ENCODE data around the gene SYNGR2. TPM values are rescaled to one million over a fixed set of nuclear protein-coding genes. Genes with fewer than 3 reads are reported as not detected.

The SYNGR2 gene
- 10 to 100 TPM; 37.8 to 69.5 (median 64.2) TPM for total RNA-seq

- Histone ChIP-seq H3K4me1 (peaks cover 0 to 4% of the 10 kb centered on the region in 2 donors), H3K4me3 (peak within 1 kb of the TSS; percentile 67 to 83 (median 82)), H3K27ac (peak within 1 kb of the TSS; percentile 90 to 92), H3K27me3 (no peaks in the 10 kb centered on the region), H3K9me3 (no peaks in the 10 kb centered on the region), H3K36me3 (no peaks in the 10 kb centered on the region)
- intact Hi-C loops (cut with DNase I; ENCODE audit: low total_unique reads): no loop called here
- DNase-seq (ENCODE audit: low spot score in 2 of 2): peak; percentile 77 to 84
- no peak for TF ChIP-seq POLR2A (IDR thresholded peaks at IDR 0.05)
- TF ChIP-seq POLR2AphosphoS5 (IDR thresholded peaks at IDR 0.05): peak in 2 of 3 donors; percentile 54 to 86
Measured at GRCh38 chr17:78168242-78168902, at the start of gene SYNGR2. Gene SYNGR2 (plus strand): TSS chr17:78168581. CDS start chr17:78168617, 36 bp downstream.

GRCh38 chr17:78118801-78119241, 49.6 kb upstream of the SYNGR2 start:
- Histone ChIP-seq H3K27me3 (no peaks in the 10 kb centered on the region), H3K36me3 (no peaks in the 10 kb centered on the region), H3K4me1 (no peaks in the 10 kb centered on the region), H3K9me3 (no peaks in the 10 kb centered on the region), H3K4me3 (no peak overlapping the region), H3K27ac (no peak overlapping the region)
- TF ChIP-seq POLR2A (IDR thresholded peaks at IDR 0.05) (no peak), CTCF (IDR thresholded peaks at IDR 0.05) (no peak), POLR2AphosphoS5 (IDR thresholded peaks at IDR 0.05) (no peak)
- no peak for DNase-seq (ENCODE audit: low spot score in 2 of 2)
- intact Hi-C loops (cut with DNase I; ENCODE audit: low total_unique reads): loop anchor here (10.0 kb wide), 1 partner anchor 56 kb away; no protein-coding TSS in a partner anchor

GRCh38 chr17:78120537-78120936, 47.8 kb upstream of the SYNGR2 start:
- no peaks in the 10 kb centered on the region for H3K9me3 ChIP-seq
- no peak overlapping the region for H3K27ac ChIP-seq
- DNase-seq (ENCODE audit: low spot score in 2 of 2): no peak
- no peak for TF ChIP-seq CTCF (IDR thresholded peaks at IDR 0.05)
- no peak for TF ChIP-seq POLR2AphosphoS5 (IDR thresholded peaks at IDR 0.05)
- TF ChIP-seq POLR2A (IDR thresholded peaks at IDR 0.05): no peak
- no peaks in the 10 kb centered on the region for H3K27me3 ChIP-seq
- H3K36me3 ChIP-seq: peaks cover 3% of the 10 kb centered on the region
- H3K4me1 ChIP-seq: no peaks in the 10 kb centered on the region
- intact Hi-C loops (cut with DNase I; ENCODE audit: low total_unique reads): no loop called here
- H3K4me3 ChIP-seq: no peak overlapping the region

GRCh38 chr17:78120971-78121800, 47.2 kb upstream of the SYNGR2 start:
- intact Hi-C loops (cut with DNase I; ENCODE audit: low total_unique reads): no loop called here
- H3K4me3 ChIP-seq: no peak overlapping the region
- no peaks in the 10 kb centered on the region for H3K4me1 ChIP-seq
- DNase-seq (ENCODE audit: low spot score in 2 of 2): no peak
- no peaks in the 10 kb centered on the region for H3K9me3 ChIP-seq
- no peak for TF ChIP-seq POLR2A (IDR thresholded peaks at IDR 0.05)
- TF ChIP-seq POLR2AphosphoS5 (IDR thresholded peaks at IDR 0.05): no peak
- no peak for TF ChIP-seq CTCF (IDR thresholded peaks at IDR 0.05)
- H3K36me3 ChIP-seq: peaks cover 3% of the 10 kb centered on the region
- no peaks in the 10 kb centered on the region for H3K27me3 ChIP-seq
- H3K27ac ChIP-seq: no peak overlapping the region

GRCh38 chr17:78121801-78122215, 46.6 kb upstream of the SYNGR2 start:
- no peak for DNase-seq (ENCODE audit: low spot score in 2 of 2)
- intact Hi-C loops (cut with DNase I; ENCODE audit: low total_unique reads): no loop called here
- no peak overlapping the region for H3K27ac ChIP-seq
- H3K27me3 ChIP-seq: no peaks in the 10 kb centered on the region
- no peaks in the 10 kb centered on the region for H3K9me3 ChIP-seq
- H3K36me3 ChIP-seq: peaks cover 3% of the 10 kb centered on the region
- no peaks in the 10 kb centered on the region for H3K4me1 ChIP-seq
- H3K4me3 ChIP-seq: no peak overlapping the region
- no peak for TF ChIP-seq POLR2AphosphoS5 (IDR thresholded peaks at IDR 0.05)

Measured in breast epithelium (tissue), 4 donors.